ENCODE data around the gene ZNF711. TPM values are rescaled to one million over a fixed set of nuclear protein-coding genes. Genes with fewer than 3 reads are reported as not detected.

Gene ZNF711
- 2.9 and 3.5 TPM in 2 replicates for total RNA-seq

DNA sequence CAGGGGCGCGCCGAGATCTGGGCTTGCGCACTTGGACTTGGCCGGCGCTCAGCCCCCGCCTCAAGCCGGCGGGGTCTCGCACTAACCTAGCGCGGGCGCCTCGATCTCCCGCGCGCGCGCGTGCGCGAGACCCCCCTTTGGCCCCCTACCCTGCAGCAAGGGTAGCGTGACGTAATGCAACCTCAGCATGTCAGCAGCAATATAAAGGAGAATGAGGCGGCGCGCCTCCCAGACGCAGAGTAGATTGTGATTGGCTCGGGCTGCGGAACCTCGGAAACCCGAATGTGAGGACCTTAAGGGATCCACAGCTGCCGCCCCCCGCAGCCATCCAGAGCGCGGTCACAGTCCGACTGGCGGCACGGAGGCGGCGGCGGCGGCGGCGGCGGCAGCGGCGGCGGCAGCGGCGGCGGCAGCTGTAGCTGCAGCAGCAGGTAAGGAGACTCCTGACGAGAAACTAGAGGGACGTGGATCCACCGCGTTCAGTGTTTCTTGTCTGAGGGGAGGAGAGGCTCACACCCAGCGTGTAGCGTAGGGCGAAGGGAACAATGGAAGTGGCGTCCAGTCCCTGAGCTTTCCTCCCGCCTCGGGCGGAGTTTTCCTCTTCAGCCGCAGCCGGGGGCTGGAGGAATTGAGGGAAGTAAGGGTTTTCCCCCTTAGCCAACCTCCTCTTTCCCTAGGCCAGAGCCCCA lies at the start of gene ZNF711, which contains the start of gene SATL1:
Gene ZNF711 (plus strand): TSS at position 231 of the 689 bp plus-strand sequence. CDS start 3,582 bp downstream, outside the sequence.
Gene SATL1 (minus strand): TSS at position 19 of the 689 bp plus-strand sequence. CDS start 134,811 bp downstream, outside the sequence.

Other genes with a start within 250 kb of the ZNF711 start
- 4.2 and 7.1 TPM in 2 replicates for gene APOOL, start 240.1 kb upstream of the ZNF711 start, total RNA-seq
- gene SATL1, start 212 bp upstream of the ZNF711 start, total RNA-seq, result under 0.01 TPM in 1 of 2 replicates, not detected in the other
- not detected in 2 replicates for gene POF1B, start 135.7 kb downstream of the ZNF711 start, total RNA-seq

Measured in epithelial cell of umbilical artery (primary cell).